Measurements from ENCODE around the gene TMEM204.

Gene TMEM204

GRCh38 chr16:1571012-1571671 is 37.7 kb downstream of the TMEM204 start:
- Histone ChIP-seq H3K27ac (ENCODE audit: low read depth, low read length) (no peak overlapping the region), H3K4me3 (ENCODE audit: low read depth in 1 of 2, low read length in 2 of 2) (no peak overlapping the region), H3K27me3 (ENCODE audit: control insufficient read depth in 1 of 2, insufficient read depth in 2 of 2, low read length in 2 of 2) (no peaks in the 10 kb centered on the region), H3K4me1 (ENCODE audit: insufficient read depth, low read length) (no peaks in the 10 kb centered on the region), H3K36me3 (ENCODE audit: insufficient read depth, low read length) (peaks cover 13% of the 10 kb centered on the region), H3K9me3 (ENCODE audit: low read length) (no peaks in the 10 kb centered on the region), H3K9ac (ENCODE audit: low read length) (no peak overlapping the region)

GRCh38 chr16:1572673-1573072 is 39.2 kb downstream of the TMEM204 start:
- H3K27me3 ChIP-seq (ENCODE audit: control insufficient read depth in 1 of 2, insufficient read depth in 2 of 2, low read length in 2 of 2), result no peaks in the 10 kb centered on the region
- H3K36me3 ChIP-seq (ENCODE audit: insufficient read depth, low read length), result peaks cover 13% of the 10 kb centered on the region
- H3K4me1 ChIP-seq (ENCODE audit: insufficient read depth, low read length), result no peaks in the 10 kb centered on the region
- no peak overlapping the region for H3K27ac ChIP-seq (ENCODE audit: low read depth, low read length)
- no peak overlapping the region for H3K9ac ChIP-seq (ENCODE audit: low read length)
- no peak overlapping the region for H3K4me3 ChIP-seq (ENCODE audit: low read depth in 1 of 2, low read length in 2 of 2)
- no peaks in the 10 kb centered on the region for H3K9me3 ChIP-seq (ENCODE audit: low read length)

- Histone ChIP-seq H3K4me1 (ENCODE audit: insufficient read depth, low read length) (no peaks in the 10 kb centered on the region), H3K27me3 (ENCODE audit: control insufficient read depth in 1 of 2, insufficient read depth in 2 of 2, low read length in 2 of 2) (no peaks in the 10 kb centered on the region), H3K9me3 (ENCODE audit: low read length) (no peaks in the 10 kb centered on the region), H3K4me3 (ENCODE audit: low read depth in 1 of 2, low read length in 2 of 2) (no peak overlapping the region), H3K9ac (ENCODE audit: low read length) (no peak overlapping the region), H3K27ac (ENCODE audit: low read depth, low read length) (no peak overlapping the region), H3K36me3 (ENCODE audit: insufficient read depth, low read length) (peaks cover 13% of the 10 kb centered on the region)
Measured at GRCh38 chr16:1573301-1573700, 39.8 kb downstream of the TMEM204 start.

- H3K27me3 ChIP-seq (ENCODE audit: control insufficient read depth in 1 of 2, insufficient read depth in 2 of 2, low read length in 2 of 2), result no peaks in the 10 kb centered on the region
- no peak overlapping the region for H3K27ac ChIP-seq (ENCODE audit: low read depth, low read length)
- H3K36me3 ChIP-seq (ENCODE audit: insufficient read depth, low read length), result peaks cover 27% of the 10 kb centered on the region
- H3K4me3 ChIP-seq (ENCODE audit: low read depth in 1 of 2, low read length in 2 of 2), result no peak overlapping the region
- H3K9ac ChIP-seq (ENCODE audit: low read length), result no peak overlapping the region
- H3K4me1 ChIP-seq (ENCODE audit: insufficient read depth, low read length), result no peaks in the 10 kb centered on the region
- no peaks in the 10 kb centered on the region for H3K9me3 ChIP-seq (ENCODE audit: low read length)
Measured at GRCh38 chr16:1575578-1575977, 42.1 kb downstream of the TMEM204 start.

GRCh38 chr16:1579214-1579613 is 45.7 kb downstream of the TMEM204 start:
- H3K27ac ChIP-seq (ENCODE audit: low read depth, low read length), result no peak overlapping the region
- peaks cover 19% of the 10 kb centered on the region for H3K36me3 ChIP-seq (ENCODE audit: insufficient read depth, low read length)
- no peaks in the 10 kb centered on the region for H3K4me1 ChIP-seq (ENCODE audit: insufficient read depth, low read length)
- no peaks in the 10 kb centered on the region for H3K27me3 ChIP-seq (ENCODE audit: control insufficient read depth in 1 of 2, insufficient read depth in 2 of 2, low read length in 2 of 2)
- no peak overlapping the region for H3K4me3 ChIP-seq (ENCODE audit: low read depth in 1 of 2, low read length in 2 of 2)
- no peak overlapping the region for H3K9ac ChIP-seq (ENCODE audit: low read length)
- H3K9me3 ChIP-seq (ENCODE audit: low read length), result no peaks in the 10 kb centered on the region

GRCh38 chr16:1580256-1580655 is 46.8 kb downstream of the TMEM204 start:
- Histone ChIP-seq H3K36me3 (ENCODE audit: insufficient read depth, low read length) (peaks cover 19% of the 10 kb centered on the region), H3K9ac (ENCODE audit: low read length) (no peak overlapping the region), H3K4me1 (ENCODE audit: insufficient read depth, low read length) (no peaks in the 10 kb centered on the region), H3K4me3 (ENCODE audit: low read depth in 1 of 2, low read length in 2 of 2) (no peak overlapping the region), H3K27ac (ENCODE audit: low read depth, low read length) (no peak overlapping the region), H3K27me3 (ENCODE audit: control insufficient read depth in 1 of 2, insufficient read depth in 2 of 2, low read length in 2 of 2) (no peaks in the 10 kb centered on the region), H3K9me3 (ENCODE audit: low read length) (no peaks in the 10 kb centered on the region)

GRCh38 chr16:1580956-1581355 is 47.5 kb downstream of the TMEM204 start:
- Histone ChIP-seq H3K9ac (ENCODE audit: low read length) (no peak overlapping the region), H3K4me3 (ENCODE audit: low read depth in 1 of 2, low read length in 2 of 2) (no peak overlapping the region), H3K9me3 (ENCODE audit: low read length) (no peaks in the 10 kb centered on the region), H3K27ac (ENCODE audit: low read depth, low read length) (no peak overlapping the region), H3K27me3 (ENCODE audit: control insufficient read depth in 1 of 2, insufficient read depth in 2 of 2, low read length in 2 of 2) (no peaks in the 10 kb centered on the region), H3K36me3 (ENCODE audit: insufficient read depth, low read length) (peaks cover 19% of the 10 kb centered on the region), H3K4me1 (ENCODE audit: insufficient read depth, low read length) (no peaks in the 10 kb centered on the region)

GRCh38 chr16:1581804-1582203 is 48.3 kb downstream of the TMEM204 start:
- H3K36me3 ChIP-seq (ENCODE audit: insufficient read depth, low read length), result peaks cover 27% of the 10 kb centered on the region
- no peaks in the 10 kb centered on the region for H3K9me3 ChIP-seq (ENCODE audit: low read length)
- H3K9ac ChIP-seq (ENCODE audit: low read length), result no peak overlapping the region
- no peaks in the 10 kb centered on the region for H3K27me3 ChIP-seq (ENCODE audit: control insufficient read depth in 1 of 2, insufficient read depth in 2 of 2, low read length in 2 of 2)
- H3K27ac ChIP-seq (ENCODE audit: low read depth, low read length), result no peak overlapping the region
- no peak overlapping the region for H3K4me3 ChIP-seq (ENCODE audit: low read depth in 1 of 2, low read length in 2 of 2)
- no peaks in the 10 kb centered on the region for H3K4me1 ChIP-seq (ENCODE audit: insufficient read depth, low read length)

- Histone ChIP-seq H3K9me3 (ENCODE audit: low read length) (no peaks in the 10 kb centered on the region), H3K36me3 (ENCODE audit: insufficient read depth, low read length) (peaks cover 34% of the 10 kb centered on the region), H3K27ac (ENCODE audit: low read depth, low read length) (no peak overlapping the region), H3K27me3 (ENCODE audit: control insufficient read depth in 1 of 2, insufficient read depth in 2 of 2, low read length in 2 of 2) (no peaks in the 10 kb centered on the region), H3K4me1 (ENCODE audit: insufficient read depth, low read length) (no peaks in the 10 kb centered on the region), H3K4me3 (ENCODE audit: low read depth in 1 of 2, low read length in 2 of 2) (no peak overlapping the region), H3K9ac (ENCODE audit: low read length) (no peak overlapping the region)
Measured at GRCh38 chr16:1583180-1583579, 49.7 kb downstream of the TMEM204 start.

- no peak overlapping the region for H3K9ac ChIP-seq (ENCODE audit: low read length)
- no peak overlapping the region for H3K27ac ChIP-seq (ENCODE audit: low read depth, low read length)
- H3K27me3 ChIP-seq (ENCODE audit: control insufficient read depth in 1 of 2, insufficient read depth in 2 of 2, low read length in 2 of 2), result no peaks in the 10 kb centered on the region
- no peaks in the 10 kb centered on the region for H3K9me3 ChIP-seq (ENCODE audit: low read length)
- H3K36me3 ChIP-seq (ENCODE audit: insufficient read depth, low read length), result peaks cover 22% of the 10 kb centered on the region
- no peak overlapping the region for H3K4me3 ChIP-seq (ENCODE audit: low read depth in 1 of 2, low read length in 2 of 2)
- H3K4me1 ChIP-seq (ENCODE audit: insufficient read depth, low read length), result no peaks in the 10 kb centered on the region
Measured at GRCh38 chr16:1584926-1585484, 51.5 kb downstream of the TMEM204 start.

GRCh38 chr16:1590366-1590765 is 56.9 kb downstream of the TMEM204 start:
- no peak overlapping the region for H3K27ac ChIP-seq (ENCODE audit: low read depth, low read length)
- H3K36me3 ChIP-seq (ENCODE audit: insufficient read depth, low read length), result peaks cover 32% of the 10 kb centered on the region

More at GRCh38 chr16:1590366-1590765, 56.9 kb downstream of the TMEM204 start:
- Histone ChIP-seq H3K9ac (ENCODE audit: low read length) (no peak overlapping the region), H3K27me3 (ENCODE audit: control insufficient read depth in 1 of 2, insufficient read depth in 2 of 2, low read length in 2 of 2) (no peaks in the 10 kb centered on the region), H3K4me3 (ENCODE audit: low read depth in 1 of 2, low read length in 2 of 2) (no peak overlapping the region), H3K9me3 (ENCODE audit: low read length) (no peaks in the 10 kb centered on the region), H3K4me1 (ENCODE audit: insufficient read depth, low read length) (no peaks in the 10 kb centered on the region)
